Measurements from ENCODE around the gene TYW3.

Gene TYW3

DNA sequence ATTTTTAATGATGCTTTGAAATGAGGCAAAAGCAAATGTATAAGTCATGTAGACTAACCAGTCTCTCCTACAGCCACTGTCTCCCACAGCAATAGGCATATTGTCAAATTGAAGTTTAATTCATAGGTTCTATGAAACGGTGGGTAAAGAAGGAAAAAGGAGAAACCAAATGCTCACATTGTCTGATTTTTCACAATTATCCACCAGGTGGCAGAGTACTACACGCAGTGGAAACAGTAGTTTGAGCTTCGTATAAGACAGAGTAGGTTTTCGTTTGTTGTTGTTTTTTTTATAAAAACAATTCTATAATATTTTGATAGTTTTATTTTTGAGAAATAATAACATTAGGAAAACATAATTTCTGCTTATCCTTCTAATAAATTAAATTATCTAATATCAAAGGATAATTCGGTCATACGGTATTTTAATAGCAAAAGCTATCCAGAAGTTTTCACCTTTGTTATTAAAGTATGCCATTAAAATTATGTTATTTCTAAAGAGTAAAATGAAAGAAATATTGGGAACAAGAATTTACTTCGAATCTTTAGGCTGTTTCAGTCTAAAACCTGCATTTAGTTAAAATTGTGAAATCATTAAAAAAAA is 39.1 kb downstream of the TYW3 start:
- ChIA-PET POLR2A (no interaction called here), CTCF (interaction anchor here (0.5 to 1.0 kb wide), 7 partner anchors 10 to 653 kb away, joined by 3 to 8 read pairs (median 5); partner anchors contain the start of gene LHX8)
- TF ChIP-seq ELF4 (IDR thresholded peaks at IDR 0.05) (no peak), ZNF384 (IDR thresholded peaks at IDR 0.05) (no peak), FOXA1 (IDR thresholded peaks at IDR 0.05) (no peak), TARDBP (IDR thresholded peaks at IDR 0.05) (no peak), L3MBTL2 (conservative IDR thresholded peaks at IDR 0.05) (no peak), SP1 (IDR thresholded peaks at IDR 0.05) (no peak), LEF1 (IDR thresholded peaks at IDR 0.05; ENCODE audit: borderline replicate concordance) (no peak)
- peak; percentile 44 for DNase-seq (ENCODE audit: extremely low spot score)

GRCh38 chr1:74772945-74773344 is 40.0 kb downstream of the TYW3 start:
- no peak for DNase-seq (ENCODE audit: extremely low spot score)
- ChIA-PET POLR2A (no interaction called here), CTCF (no interaction called here)
- TF ChIP-seq PKNOX1 (IDR thresholded peaks at IDR 0.05) (no peak), BHLHE40 (IDR thresholded peaks at IDR 0.05; ENCODE audit: borderline replicate concordance) (no peak), L3MBTL2 (conservative IDR thresholded peaks at IDR 0.05) (no peak), FOXK2 (IDR thresholded peaks at IDR 0.05) (no peak), TARDBP (IDR thresholded peaks at IDR 0.05) (no peak), ARNT (IDR thresholded peaks at IDR 0.05) (no peak), NFRKB (IDR thresholded peaks at IDR 0.05) (no peak), ELF4 (IDR thresholded peaks at IDR 0.05) (no peak), SUZ12 (IDR thresholded peaks at IDR 0.05) (no peak), FOXM1 (IDR thresholded peaks at IDR 0.05; ENCODE audit: borderline replicate concordance) (no peak), CTBP1 (IDR thresholded peaks at IDR 0.05; ENCODE audit: borderline replicate concordance) (no peak), ZNF384 (IDR thresholded peaks at IDR 0.05) (no peak), SP1 (IDR thresholded peaks at IDR 0.05) (no peak), LEF1 (IDR thresholded peaks at IDR 0.05; ENCODE audit: borderline replicate concordance) (no peak), HDGF (IDR thresholded peaks at IDR 0.05; ENCODE audit: borderline replicate concordance) (no peak), FOXA1 (IDR thresholded peaks at IDR 0.05) (no peak)

DNA sequence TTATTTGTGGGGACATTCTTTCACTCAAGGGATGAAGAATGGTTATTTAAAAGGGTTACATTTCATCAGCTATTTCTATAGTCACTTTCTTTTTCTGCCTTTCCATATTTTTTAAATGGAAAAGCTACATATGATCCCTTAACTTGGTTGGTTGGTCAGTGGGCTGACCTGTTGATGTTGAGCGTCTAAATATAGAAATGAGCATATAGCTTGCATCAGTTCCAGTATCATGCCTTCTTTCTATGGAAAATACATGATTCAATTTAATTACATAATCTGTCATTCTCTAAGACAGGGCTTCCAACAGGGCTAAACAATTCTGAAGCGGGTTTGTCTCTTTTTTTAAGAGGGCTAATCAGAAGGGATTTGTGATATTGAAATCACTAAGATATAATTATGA is 40.6 kb downstream of the TYW3 start:
- POLR2A ChIA-PET, result no interaction called here
- CTCF ChIA-PET, result no interaction called here
- TF ChIP-seq CTBP1 (IDR thresholded peaks at IDR 0.05; ENCODE audit: borderline replicate concordance) (no peak), HDGF (IDR thresholded peaks at IDR 0.05; ENCODE audit: borderline replicate concordance) (no peak), FOXK2 (IDR thresholded peaks at IDR 0.05) (no peak), PKNOX1 (IDR thresholded peaks at IDR 0.05) (peak; percentile 59)
- DNase-seq (ENCODE audit: extremely low spot score), result no peak

GRCh38 chr1:74775735-74776134 is 42.8 kb downstream of the TYW3 start:
- CTCF ChIA-PET, result interaction anchor here (0.8 to 1.4 kb wide), 2 partner anchors 8 to 15 kb away, joined by 3 read pairs; no protein-coding TSS in a partner anchor
- no peak for DNase-seq (ENCODE audit: extremely low spot score)
- no peak for TF ChIP-seq SUZ12 (IDR thresholded peaks at IDR 0.05)
- no peak for TF ChIP-seq FOXM1 (IDR thresholded peaks at IDR 0.05; ENCODE audit: borderline replicate concordance)
- no peak for TF ChIP-seq LEF1 (IDR thresholded peaks at IDR 0.05; ENCODE audit: borderline replicate concordance)
- TF ChIP-seq L3MBTL2 (conservative IDR thresholded peaks at IDR 0.05), result no peak
- TF ChIP-seq PKNOX1 (IDR thresholded peaks at IDR 0.05), result no peak
- TF ChIP-seq FOXA1 (IDR thresholded peaks at IDR 0.05), result no peak
- TF ChIP-seq BHLHE40 (IDR thresholded peaks at IDR 0.05; ENCODE audit: borderline replicate concordance), result no peak
- no peak for TF ChIP-seq ZNF384 (IDR thresholded peaks at IDR 0.05)
- POLR2A ChIA-PET, result no interaction called here

DNA sequence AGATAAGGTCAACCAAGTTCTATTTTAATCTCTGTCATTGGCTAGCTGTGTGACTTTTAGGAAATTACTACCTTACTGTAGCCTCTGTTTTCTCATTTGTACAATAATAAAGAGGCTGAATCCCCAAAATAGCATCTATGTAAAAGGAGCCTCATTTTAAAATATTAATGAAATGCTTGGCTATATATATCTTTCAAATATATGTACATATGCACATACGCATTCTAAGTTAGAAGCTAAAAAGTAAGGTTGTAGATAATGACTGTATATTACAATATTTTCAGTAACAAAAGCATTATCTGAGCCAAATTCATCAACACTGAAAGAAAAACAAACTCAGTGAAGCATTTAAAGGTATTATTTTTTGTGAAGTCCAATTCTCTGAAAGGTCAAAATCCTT is 44.6 kb downstream of the TYW3 start:
- POLR2A ChIA-PET, result no interaction called here
- no peak for TF ChIP-seq LEF1 (IDR thresholded peaks at IDR 0.05; ENCODE audit: borderline replicate concordance)
- TF ChIP-seq ZNF384 (IDR thresholded peaks at IDR 0.05), result no peak
- TF ChIP-seq ELF4 (IDR thresholded peaks at IDR 0.05), result no peak
- TF ChIP-seq ARNT (IDR thresholded peaks at IDR 0.05), result no peak
- TF ChIP-seq FOXM1 (IDR thresholded peaks at IDR 0.05; ENCODE audit: borderline replicate concordance), result no peak
- TF ChIP-seq SP1 (IDR thresholded peaks at IDR 0.05), result no peak
- no peak for TF ChIP-seq NFRKB (IDR thresholded peaks at IDR 0.05)
- no peak for TF ChIP-seq HDGF (IDR thresholded peaks at IDR 0.05; ENCODE audit: borderline replicate concordance)
- TF ChIP-seq FOXA1 (IDR thresholded peaks at IDR 0.05), result no peak
- no peak for TF ChIP-seq FOXK2 (IDR thresholded peaks at IDR 0.05)
- no peak for TF ChIP-seq SUZ12 (IDR thresholded peaks at IDR 0.05)
- no peak for DNase-seq (ENCODE audit: extremely low spot score)
- CTCF ChIA-PET, result no interaction called here

DNA sequence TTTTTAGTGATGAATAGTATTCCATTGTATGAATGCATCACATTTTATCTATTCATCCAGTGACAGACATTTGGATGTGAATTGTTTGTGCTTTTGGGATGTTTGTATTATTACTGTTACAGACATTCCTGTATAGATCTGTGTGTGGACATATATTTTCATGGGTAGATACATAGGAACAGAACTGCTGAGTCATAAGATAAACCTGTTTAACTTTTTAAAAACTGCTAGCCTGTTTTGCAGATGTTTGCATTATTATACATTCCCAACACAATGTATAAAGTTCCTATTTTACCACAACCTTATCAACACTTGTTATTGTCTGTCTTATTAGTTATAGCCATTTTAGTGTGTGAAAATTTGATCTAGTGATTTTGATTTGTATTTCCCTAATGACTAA is 46.8 kb downstream of the TYW3 start:
- ChIA-PET POLR2A (no interaction called here), CTCF (no interaction called here)
- no peak for DNase-seq (ENCODE audit: extremely low spot score)
- TF ChIP-seq FOXK2 (IDR thresholded peaks at IDR 0.05) (no peak), FOXA1 (IDR thresholded peaks at IDR 0.05) (no peak), CTBP1 (IDR thresholded peaks at IDR 0.05; ENCODE audit: borderline replicate concordance) (no peak)

DNA sequence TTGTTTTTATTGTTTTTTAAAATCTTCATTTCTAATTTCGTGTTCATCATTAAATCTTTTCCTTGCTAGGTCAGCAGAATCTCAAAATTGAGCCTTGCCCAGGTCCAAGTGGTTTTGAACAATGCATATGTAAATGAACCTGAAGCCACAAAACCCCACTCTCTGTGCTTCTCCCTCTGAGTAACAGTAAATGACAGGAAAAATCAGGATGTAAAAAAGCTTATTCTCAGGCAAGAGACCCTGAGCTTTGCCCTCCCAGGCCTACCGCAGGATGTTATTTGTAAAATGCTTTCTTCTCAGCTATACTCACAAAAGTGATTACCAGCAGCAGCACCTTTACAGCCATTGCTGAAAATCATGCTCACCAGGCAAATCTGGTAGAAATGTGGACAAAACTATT is 47.6 kb downstream of the TYW3 start:
- CTCF ChIA-PET, result no interaction called here
- no peak for DNase-seq (ENCODE audit: extremely low spot score)
- TF ChIP-seq FOXK2 (IDR thresholded peaks at IDR 0.05), result no peak
- TF ChIP-seq HDGF (IDR thresholded peaks at IDR 0.05; ENCODE audit: borderline replicate concordance), result no peak
- TF ChIP-seq FOXA1 (IDR thresholded peaks at IDR 0.05), result no peak
- TF ChIP-seq SUZ12 (IDR thresholded peaks at IDR 0.05), result no peak
- TF ChIP-seq TARDBP (IDR thresholded peaks at IDR 0.05), result no peak
- TF ChIP-seq BHLHE40 (IDR thresholded peaks at IDR 0.05; ENCODE audit: borderline replicate concordance), result no peak
- TF ChIP-seq NFRKB (IDR thresholded peaks at IDR 0.05), result no peak
- TF ChIP-seq SP1 (IDR thresholded peaks at IDR 0.05), result no peak
- TF ChIP-seq PKNOX1 (IDR thresholded peaks at IDR 0.05), result no peak
- TF ChIP-seq FOXM1 (IDR thresholded peaks at IDR 0.05; ENCODE audit: borderline replicate concordance), result no peak
- no peak for TF ChIP-seq L3MBTL2 (conservative IDR thresholded peaks at IDR 0.05)
- POLR2A ChIA-PET, result no interaction called here

Data from HEK293T (cell line).